Activated CD4-positive, alpha-beta T cell treated with anti-CD3 and anti-CD28 coated beads, Interleukin-2, Interleukin-6, amounts not matched to agents 100 ng/mL and 50 ng/mL, durations not matched to agents 16 hours and 8 hours (primary cell): Measurements from ENCODE around the gene LHFPL3.

Source experiments
- DNase-seq: peaks from one replicate; pipeline ENCODE4 v3.0.0-alpha.2; 2020

Gene LHFPL3

DNA sequence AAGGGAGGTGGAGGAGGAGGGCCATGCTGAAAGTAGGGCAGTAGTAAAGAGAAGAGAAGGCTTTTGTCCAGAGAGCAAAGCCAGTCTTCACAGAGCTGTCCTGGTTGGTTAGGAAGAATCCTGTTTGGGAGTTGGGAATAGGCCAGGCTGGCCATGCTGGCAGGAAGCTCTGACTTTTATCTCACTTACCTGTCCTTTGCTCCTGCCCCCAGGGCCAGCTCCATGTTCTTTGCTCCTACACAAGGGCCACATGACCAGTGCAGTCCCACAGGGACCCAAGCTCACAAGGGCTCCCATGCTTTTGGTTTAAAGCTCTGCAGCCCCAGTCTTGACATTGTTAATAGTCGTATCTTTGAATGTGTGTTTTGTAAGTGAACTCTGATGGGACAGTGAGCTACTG is 524.0 kb downstream of the LHFPL3 start:
- no peak for DNase-seq

DNA sequence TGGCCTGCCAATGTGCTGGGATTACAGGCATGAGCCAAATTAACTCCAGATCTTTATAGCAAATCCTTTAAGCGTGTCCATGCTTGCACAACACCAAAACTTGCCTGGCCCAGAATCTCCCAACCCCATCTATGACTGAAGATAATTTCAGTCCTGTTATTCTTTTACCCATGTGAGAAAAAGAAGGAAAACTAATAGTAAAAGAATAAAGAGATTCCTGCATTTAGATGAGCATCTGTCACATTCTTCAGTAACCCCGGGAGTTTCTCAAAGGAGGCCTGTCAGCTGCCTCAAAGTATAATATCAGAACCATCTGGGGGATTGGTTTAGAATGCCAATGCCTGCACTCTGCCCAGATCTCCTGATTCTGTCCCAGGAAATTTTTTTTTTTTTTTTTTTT is 527.5 kb downstream of the LHFPL3 start:
- DNase-seq, result no peak

- DNase-seq, result peak; percentile 28
Observed at GRCh38 chr7:104857458-104858425, 529.3 kb downstream of the LHFPL3 start.

- DNase-seq, result no peak
Observed at GRCh38 chr7:104859754-104860426, 531.5 kb downstream of the LHFPL3 start.

DNA sequence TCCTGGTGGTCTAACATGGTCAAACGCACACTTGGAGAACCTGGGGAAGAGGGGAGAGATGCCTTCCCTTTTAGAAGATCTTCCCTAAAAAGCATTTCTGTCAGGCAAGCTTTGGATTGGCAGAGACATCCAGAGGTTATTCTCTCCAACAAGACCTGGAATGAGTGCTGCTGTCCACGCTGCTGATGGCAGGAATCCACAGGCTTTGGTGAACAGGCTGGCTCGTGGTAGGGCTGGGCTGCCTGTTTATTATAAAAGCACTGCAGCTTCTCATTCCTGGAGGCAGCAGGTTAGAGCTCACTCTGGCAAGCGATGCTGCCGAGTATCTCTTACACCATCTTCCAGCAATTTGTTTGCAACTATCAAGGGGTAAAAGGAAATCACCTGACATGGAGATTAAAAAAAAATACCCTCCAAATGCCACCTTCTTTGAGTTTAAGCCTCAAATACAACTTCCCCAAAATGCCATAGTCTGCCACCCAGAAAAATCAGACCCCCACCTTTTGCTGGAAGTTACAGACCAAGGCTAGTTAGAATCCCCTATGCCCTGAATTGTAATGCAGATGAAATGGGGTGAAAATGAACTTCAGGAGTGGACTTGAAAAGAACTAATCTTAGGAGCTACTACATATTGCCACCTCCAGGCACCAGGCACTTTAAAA is 533.5 kb downstream of the LHFPL3 start:
- DNase-seq, result no peak

DNA sequence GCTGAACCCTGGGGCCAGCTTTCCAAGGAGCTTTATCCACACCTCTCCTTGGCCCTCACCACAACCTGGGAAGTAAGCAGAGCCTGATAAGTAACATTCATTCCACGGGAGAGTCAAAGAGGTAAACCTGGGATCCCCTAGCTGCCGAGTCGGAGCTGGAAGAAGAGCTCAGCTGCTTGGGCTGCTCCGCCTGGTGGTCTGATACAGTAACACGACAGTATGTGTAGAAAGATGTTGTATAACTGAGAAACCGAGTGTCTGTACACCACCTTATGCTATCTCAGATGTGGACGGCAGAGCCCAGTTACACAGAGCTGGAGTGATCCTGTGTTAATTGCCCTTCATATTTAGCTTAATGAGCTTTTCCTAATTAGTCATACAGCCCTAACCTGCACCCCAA is 534.3 kb downstream of the LHFPL3 start:
- no peak for DNase-seq

DNA sequence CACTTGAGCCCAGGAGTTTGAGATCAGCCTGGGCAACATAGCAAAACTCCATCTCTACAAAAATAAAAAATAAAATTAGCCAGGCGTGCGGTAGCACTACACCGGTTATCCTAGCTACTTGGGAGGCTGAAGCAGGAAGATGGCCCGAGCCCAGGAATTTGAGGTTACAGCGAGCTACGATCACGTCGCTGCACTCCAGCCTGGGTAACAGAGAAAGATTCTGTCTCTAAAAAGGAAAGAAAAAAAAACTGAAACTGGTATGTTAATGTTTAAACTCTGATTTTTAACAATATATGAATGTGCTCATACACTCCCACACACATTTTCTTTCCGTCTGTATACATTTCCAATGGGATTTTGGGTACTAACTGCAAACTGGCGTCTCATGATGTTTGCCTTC is 545.0 kb downstream of the LHFPL3 start:
- no peak for DNase-seq

GRCh38 chr7:104878577-104878976 is 550.2 kb downstream of the LHFPL3 start:
- DNase-seq, result peak; percentile 74

DNA sequence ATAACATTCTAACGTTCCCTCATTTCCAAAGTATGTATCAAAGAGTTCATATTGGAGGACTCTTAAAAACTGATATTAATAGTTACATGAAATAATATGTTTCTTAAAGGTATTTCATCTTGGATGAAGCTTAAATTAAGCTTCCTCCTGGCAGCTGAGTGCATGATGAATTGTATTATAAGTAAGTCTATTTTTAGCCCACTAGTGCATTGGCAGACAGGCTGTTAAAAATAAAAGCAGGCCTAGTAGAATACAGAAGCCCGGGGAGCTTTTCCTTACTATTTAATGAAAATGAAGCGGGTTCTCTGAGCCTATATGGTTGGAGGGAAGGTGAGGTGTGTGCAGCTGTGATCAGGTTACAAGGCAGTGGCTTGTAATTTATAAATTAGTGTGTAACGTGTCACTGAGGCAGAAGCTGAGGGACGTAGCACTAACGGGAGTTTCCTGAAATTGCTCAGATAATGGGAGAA is 554.9 kb downstream of the LHFPL3 start:
- no peak for DNase-seq

GRCh38 chr7:104883718-104884452 is 555.5 kb downstream of the LHFPL3 start:
- DNase-seq, result peak; percentile 84

DNA sequence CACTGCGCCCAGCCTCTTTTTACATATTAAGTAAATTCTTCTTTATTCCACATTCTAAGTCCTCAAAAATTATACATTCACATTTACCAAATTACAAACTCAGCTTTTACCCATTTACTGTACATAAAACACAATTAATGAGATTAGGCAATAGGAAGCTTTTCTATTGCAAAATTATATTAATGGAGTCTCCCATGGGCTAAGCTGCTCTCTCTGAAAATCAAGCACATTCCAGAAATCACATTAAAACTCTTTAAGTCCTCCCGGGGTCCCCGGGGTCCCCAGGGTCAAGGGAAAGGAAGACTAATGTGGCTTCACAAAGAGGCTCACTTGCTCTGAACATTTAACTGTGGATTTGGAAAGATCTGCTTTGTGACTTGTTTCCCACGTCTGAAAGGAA is 558.2 kb downstream of the LHFPL3 start:
- no peak for DNase-seq

DNA sequence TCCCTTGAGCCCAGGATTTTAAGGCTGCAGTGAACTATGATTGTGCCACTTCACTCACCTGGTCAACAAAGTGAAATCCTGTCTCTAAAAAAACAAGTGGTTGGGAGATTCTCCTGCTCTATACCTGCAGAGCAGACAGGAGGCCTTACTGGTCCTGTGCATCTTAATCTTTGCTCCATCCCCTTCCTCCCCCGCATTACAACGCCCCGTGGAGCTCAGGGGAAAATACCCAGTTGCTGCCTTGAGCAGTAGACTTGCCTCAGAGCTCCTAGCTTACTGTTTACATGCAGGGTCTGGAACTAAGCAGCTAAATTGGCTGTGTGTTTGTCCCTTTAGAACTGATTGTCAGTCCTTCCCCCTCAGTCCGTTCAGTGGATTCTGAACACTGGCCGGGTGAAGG is 561.8 kb downstream of the LHFPL3 start:
- no peak for DNase-seq

- no peak for DNase-seq
Observed at GRCh38 chr7:104891949-104892348, 563.5 kb downstream of the LHFPL3 start.

DNA sequence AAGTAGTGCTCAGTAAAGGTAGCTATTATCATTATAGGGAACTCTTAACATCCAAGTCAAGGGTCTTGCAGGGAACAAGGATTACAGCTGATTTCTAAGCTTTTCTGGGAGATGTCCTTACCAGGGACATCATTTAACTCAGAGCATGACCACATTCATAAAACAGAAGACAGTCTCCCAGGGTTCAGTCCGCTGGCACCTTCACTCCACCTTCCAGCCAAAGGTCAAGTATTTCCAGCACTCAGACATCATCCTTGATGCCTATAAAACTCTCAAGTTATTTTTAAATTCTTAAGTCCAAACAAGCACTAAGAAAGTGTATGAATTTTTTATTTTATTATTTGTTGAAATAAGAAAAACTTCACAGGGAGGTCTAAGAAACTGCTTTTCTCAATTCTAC is 565.9 kb downstream of the LHFPL3 start:
- no peak for DNase-seq

DNA sequence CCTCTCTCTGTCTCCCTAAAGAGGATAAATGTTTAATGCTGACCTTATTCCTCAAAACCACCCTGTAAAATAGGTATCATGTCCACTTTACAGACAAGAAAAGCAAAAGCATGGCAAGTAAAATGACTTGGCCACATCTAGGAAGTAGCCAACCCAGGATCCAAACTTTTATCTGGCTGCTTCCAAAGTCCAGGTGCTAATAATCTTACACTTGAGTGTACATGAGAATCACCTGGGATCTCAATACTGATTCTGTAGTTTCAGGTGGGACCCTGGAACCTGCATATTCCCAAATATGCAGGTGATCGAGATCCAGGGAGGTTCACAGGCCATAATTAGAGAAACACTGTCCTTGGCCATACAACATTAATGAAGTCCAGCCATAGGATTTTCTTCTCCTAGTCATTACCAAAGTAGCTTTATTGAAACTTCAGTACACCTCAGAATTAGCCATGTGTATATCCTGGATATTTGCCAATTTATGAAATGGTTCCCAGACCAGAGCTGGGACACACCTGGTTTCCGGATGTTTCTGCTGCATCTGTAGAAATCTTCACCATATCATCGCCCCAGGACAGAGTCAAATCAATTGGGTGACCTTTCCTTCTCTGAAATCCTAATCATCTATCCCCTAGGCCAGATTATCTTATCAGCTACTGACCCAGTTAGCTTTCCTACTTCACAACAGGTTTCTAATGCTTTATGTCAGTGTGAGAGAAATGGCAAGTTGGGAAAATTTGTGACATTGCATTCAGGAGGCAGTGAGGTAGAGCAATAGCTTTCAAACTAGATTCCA is 566.5 kb downstream of the LHFPL3 start:
- DNase-seq, result no peak

GRCh38 chr7:104895522-104896236 is 567.3 kb downstream of the LHFPL3 start:
- no peak for DNase-seq

DNA sequence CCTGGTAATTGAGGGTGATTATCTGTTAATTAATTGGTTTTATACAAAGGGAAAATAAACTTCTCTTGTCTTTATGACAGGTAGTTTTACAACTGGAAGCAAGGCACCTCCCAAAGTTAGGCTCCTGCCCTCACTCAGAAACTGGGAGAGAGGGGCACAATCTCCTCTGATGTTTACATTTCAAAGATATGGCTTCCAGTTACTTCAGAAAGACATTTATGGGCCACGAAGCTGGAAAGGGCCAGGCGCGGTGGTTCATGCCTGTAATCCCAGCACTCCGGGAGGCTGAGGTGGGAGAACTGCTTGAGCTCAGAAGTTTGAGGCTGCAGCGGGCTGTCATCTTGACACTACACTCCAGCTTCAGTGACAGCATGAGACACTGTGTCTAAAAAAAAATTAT is 570.0 kb downstream of the LHFPL3 start:
- no peak for DNase-seq

DNA sequence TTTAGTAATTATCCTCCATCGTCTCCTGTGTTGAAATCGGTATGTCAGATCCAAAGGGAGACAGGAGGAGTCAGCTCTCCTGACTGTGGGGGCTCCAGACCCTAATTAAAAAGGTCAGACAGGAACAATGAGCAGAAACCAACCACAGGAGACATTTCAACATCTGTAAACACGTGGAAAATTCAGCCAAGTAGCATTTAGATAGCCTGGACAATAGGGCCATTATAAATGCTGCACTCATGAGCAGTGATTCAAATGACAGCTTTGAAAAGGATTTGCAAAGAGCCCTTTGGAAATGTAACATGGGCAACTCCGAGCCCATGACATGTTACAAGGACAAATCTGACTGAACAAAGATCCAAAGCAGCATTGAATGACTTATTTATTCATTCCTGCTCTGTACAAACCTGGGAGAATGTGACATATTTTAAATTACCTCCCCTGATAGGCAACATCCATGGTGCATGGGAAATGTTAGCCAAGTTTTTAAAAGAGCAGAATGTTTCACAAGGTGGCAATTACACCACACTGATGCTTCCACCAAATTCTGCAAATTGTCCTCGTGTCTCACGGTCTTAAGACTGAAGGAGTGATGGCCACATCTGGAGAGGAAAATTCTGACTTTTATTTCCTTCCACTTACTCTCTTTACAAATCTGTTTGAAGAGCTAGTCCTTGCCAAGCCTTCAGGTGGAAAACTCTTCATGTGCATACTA is 572.3 kb downstream of the LHFPL3 start:
- DNase-seq, result no peak

DNA sequence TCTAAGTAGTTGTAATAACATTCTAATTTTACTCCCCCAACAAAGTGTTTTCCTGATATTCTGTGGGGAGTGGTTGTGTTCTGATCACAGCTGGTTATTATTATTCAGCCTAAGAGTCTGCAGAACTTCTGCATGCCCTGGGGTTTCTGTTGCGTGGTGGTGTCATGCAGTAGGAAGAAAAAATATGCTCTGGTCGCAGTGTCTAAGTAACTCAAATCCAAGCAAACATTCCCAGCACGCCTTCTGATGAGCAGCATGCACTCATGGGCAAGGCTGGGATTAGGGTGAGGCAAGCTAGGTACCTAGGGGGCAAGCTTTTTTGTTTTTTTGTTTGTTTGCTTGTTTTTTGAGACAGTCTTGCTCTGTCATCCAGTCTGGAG is 572.8 kb downstream of the LHFPL3 start:
- no peak for DNase-seq

GRCh38 chr7:104902183-104902582 is 573.8 kb downstream of the LHFPL3 start:
- no peak for DNase-seq

GRCh38 chr7:104903044-104903443 is 574.6 kb downstream of the LHFPL3 start:
- no peak for DNase-seq
